ENCODE data around the gene KLHL40.

The KLHL40 gene

GRCh38 chr3:42685363-42685881, at the start of gene KLHL40:
Gene KLHL40 (plus strand): TSS chr3:42685537. CDS start chr3:42685619, 82 bp downstream.
- DNase-seq = no peak

DNA sequence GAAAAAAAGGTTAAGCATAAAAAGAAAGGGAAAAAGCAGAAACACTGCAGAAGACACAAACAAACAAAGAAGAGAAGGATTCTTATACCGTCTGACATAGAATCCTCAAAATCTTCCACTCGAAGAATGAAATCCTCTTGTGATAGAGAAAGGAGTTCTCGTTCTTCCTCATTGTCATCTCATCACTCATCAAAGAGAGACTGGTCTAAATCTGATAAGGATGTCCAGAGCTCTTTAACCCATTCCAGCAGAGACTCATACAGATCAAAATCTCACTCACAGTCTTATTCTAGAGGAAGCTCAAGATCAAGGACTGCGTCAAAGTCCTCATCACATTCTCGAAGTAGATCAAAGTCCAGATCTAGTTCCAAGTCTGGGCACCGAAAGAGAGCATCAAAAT, 48.3 kb upstream of the KLHL40 start:
- no peak for DNase-seq

DNA sequence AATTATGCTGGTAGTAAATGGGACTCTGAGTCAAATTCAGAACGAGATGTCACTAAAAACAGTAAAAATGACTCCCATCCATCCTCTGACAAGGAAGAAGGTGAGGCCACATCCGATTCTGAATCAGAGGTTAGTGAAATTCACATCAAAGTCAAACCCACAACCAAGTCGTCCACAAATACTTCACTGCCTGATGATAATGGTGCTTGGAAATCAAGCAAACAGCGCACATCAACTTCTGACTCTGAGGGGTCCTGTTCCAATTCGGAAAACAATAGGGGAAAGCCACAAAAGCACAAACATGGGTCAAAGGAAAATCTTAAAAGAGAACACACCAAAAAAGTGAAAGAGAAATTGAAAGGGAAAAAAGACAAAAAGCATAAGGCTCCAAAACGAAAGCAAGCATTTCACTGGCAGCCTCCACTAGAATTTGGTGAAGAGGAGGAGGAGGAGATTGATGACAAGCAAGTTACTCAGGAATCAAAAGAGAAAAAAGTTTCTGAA, 46.9 kb upstream of the KLHL40 start:
- DNase-seq = no peak

- DNase-seq = no peak
Measured at GRCh38 chr3:42639192-42639591, 46.1 kb upstream of the KLHL40 start.

GRCh38 chr3:42640129-42640528, 45.2 kb upstream of the KLHL40 start:
- no peak for DNase-seq

DNA sequence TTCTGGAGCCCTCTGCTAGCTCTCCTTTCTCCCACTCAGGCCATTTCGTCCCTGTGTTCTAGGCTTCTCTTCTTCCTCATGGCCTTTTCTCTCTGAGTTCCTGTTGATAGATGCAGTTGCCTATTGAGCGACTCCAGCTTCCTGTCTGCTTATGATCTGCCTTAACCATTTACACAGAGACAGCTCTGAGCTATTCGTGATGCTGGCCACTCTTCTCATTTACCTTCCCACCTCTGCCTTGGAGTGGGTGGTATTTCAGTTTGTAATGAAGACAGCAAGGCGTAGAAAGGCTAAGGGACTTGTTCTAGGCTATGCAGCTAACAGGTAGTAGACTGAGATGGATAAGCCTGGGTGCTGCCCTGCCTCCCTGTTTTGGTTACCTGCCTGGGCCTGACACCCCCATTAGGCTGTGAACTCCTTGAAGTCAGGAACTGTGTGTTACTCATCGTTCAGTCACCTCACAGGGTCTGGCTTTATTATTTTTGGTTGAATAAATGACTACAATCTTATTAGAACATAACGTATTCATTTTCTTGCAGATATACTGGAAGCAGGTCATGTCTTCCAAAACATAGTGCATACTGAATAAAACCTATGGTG, 44.5 kb upstream of the KLHL40 start:
- no peak for DNase-seq

- no peak for DNase-seq
Measured at GRCh38 chr3:42647821-42648459, 37.4 kb upstream of the KLHL40 start.

DNA sequence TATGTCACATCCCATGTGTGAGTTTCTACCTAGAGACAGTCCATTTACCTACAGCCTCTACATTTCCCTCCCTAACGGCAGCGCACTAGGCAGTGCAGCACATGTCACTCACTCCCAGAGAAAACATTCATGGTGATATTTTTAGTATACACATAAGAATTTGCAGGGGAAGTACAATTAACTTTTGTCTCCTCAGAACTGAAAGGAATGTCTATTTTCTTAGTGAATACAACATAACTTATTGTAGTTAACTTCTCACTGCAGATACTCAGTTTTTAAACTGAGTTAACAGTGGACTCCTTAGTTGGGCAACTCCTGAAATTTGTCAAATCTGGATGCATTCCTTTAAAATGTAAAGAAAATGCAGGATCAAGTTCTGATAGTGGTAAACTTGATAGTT, 36.3 kb upstream of the KLHL40 start:
- DNase-seq = no peak

DNA sequence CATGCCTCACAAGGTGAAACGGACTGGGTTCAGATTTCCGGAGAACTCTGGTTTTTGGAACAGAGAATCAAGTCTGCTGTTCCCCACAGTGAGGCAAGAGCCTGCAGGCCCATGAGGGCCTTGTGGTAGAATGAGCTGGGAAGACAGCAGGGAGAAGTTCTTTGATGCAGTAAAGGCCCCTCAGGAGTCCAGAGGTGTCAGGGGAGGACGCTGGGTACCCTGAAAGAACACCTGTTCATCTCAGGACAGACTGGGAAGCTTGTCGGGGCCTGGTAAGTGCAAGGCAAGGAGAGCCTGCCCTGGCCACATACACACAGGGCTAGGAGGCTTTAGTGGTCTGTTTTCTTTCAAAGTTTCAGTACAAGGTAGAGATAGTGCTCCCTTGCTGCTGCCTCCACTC, 35.6 kb upstream of the KLHL40 start:
- no peak for DNase-seq

GRCh38 chr3:42651248-42652091, 33.9 kb upstream of the KLHL40 start:
- no peak for DNase-seq

GRCh38 chr3:42652251-42652610, 33.1 kb upstream of the KLHL40 start:
- no peak for DNase-seq

GRCh38 chr3:42652611-42653302, 32.6 kb upstream of the KLHL40 start:
- DNase-seq = no peak

DNA sequence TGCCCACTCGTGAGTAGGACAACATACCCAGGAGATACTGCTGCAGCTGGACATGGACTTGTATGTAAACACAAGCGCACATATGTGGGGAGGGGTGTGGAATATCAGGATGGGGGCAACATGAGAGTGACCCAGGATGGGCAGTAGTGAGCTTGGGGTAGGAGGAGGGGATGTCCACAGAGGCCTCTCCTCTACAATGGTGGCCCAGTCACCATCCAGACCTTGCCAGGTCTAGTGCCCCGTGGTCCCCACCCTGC, 32.1 kb upstream of the KLHL40 start:
- no peak for DNase-seq

GRCh38 chr3:42653560-42654330, 31.6 kb upstream of the KLHL40 start, which contains the start of gene ZBTB47:
Gene ZBTB47 (plus strand): TSS chr3:42653697. CDS start chr3:42658356, 4,659 bp downstream.
- DNase-seq = no peak

- no peak for DNase-seq
Measured at GRCh38 chr3:42654331-42655201, 30.8 kb upstream of the KLHL40 start.

DNA sequence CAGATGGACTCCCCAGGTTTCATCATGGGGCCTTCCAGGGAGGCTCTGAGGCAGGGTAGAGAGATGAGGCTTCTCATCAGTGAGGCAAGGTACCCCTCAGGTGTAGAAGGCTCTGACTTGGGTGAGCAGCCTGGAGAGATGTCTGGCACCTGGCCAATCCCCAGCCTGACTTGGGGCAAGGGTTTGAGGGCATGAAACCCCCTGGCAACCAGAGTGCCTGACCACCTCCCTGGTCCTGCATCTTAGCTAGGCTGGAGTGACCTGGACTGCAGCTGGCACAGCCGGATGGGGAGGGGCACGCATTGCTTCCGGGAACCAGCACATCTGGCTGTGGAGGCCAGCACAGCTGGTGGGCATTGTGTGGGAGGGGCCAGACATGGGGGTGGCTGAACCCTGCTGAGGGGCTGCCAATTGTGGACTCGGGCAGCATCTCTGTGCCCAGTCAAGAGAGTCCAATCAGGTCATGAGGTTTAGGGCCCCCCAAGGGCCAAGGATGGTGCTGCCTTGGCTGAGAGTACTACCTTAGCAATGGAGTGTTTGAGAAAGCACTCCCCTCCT, 29.9 kb upstream of the KLHL40 start:
- DNase-seq = no peak

GRCh38 chr3:42655980-42656679, 29.2 kb upstream of the KLHL40 start:
- no peak for DNase-seq

DNA sequence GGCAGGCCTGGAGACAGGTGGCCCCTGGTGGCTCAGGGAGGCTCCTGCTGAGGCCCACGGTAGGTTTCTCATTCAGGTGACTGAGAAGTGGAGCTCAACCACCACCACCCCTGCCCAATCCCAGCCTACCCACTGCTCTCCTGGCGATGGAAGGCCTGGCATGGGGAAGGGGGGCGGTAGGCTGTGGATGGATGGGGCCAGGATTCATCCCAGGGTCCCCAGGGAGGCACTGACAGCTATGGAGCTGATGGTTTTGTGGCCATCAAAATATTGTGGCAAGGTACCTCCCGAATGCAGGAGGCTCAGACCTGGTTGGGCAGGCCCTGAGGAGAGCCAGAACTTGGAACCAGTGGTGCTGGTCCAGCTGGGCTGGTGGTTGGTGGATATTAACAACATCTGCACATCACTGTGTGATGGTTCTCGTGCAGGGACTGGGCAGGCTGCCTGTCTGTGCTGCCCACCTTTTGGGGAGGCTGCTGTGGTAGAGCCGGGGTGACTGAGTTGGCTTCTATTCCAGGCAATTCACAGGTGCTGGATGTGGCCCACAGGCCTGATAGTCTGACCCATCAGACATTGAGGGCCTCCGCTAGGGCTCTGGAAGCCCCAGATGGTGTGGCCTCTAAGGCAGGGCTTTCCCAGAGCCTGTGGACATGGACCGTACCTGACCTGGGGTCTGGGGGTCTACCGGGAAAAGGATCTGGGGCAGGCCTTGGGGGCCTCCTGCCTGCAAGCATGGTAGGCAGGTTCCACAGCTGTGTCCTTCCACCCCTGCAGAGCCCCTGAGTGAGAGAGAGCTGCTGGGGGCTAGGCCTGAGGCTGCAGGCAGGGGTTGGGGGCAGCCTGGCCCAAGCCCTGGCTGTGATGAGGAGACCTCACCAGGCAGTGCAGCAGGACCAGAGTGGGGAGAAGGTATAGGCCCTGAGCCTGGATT, 28.4 kb upstream of the KLHL40 start:
- no peak for DNase-seq

- no peak for DNase-seq
Measured at GRCh38 chr3:42657675-42658074, 27.7 kb upstream of the KLHL40 start.
